ENCODE measurements around the gene HTR4.

DNA sequence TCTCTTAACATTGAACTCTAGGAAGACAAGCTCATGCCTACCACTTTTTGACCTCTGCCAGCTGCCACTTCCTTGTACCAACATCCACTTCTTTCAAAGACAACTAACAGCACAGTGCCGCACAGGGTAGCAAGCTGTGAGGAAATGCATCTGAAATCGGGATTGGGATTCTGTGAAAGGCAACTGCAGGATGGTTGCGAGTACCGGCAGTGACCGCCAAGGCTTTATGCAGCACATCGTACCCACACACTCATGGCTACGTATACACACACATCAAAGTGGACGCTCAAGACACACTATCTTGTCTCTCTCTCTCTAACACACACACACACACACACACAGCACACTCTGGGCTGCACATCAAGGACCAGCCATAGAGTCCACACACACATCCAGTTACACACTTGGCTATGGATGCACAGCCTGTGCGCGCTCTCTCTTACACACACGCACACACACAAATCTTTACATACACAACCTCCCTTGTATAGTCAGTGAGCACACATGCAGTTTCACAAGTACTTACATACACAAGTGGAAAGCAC lies 964 bp downstream of the HTR4 start:
- TF ChIP-seq, protein P1, sequence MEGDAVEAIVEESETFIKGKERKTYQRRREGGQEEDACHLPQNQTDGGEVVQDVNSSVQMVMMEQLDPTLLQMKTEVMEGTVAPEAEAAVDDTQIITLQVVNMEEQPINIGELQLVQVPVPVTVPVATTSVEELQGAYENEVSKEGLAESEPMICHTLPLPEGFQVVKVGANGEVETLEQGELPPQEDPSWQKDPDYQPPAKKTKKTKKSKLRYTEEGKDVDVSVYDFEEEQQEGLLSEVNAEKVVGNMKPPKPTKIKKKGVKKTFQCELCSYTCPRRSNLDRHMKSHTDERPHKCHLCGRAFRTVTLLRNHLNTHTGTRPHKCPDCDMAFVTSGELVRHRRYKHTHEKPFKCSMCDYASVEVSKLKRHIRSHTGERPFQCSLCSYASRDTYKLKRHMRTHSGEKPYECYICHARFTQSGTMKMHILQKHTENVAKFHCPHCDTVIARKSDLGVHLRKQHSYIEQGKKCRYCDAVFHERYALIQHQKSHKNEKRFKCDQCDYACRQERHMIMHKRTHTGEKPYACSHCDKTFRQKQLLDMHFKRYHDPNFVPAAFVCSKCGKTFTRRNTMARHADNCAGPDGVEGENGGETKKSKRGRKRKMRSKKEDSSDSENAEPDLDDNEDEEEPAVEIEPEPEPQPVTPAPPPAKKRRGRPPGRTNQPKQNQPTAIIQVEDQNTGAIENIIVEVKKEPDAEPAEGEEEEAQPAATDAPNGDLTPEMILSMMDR (IDR thresholded peaks at IDR 0.05), result no peak
- TF ChIP-seq POLR2A (IDR thresholded peaks at IDR 0.05), result no peak

Data from body of pancreas (tissue), 4 donors.